ENCODE data around the gene DLEC1.
"Not testable (repeated sequence)": the region's sequence is repeated elsewhere in the genome, so short reads cannot be mapped to it uniquely, and the experiment has no call there.

DLEC1 gene

DNA sequence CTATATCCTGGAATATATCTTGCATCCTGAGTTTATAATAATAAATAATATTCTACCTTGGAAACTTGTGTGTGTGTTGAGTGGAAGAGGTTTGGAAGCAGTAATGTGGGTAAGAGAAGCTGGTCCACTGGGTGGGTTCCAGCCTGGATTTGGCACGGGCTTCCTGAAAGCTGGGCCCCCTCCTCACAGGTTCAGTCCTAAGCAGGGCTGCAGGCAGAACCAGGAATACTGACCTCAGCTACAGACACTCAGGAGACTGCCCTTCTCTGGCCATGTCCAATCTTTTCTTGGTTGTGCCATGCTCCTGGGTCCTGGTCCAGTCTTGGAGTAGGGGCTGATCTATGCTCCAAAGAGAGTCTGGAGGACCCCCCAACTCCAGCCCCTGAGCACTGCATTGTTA, 104.0 kb downstream of the DLEC1 start:
- no peak for DNase-seq

DNA sequence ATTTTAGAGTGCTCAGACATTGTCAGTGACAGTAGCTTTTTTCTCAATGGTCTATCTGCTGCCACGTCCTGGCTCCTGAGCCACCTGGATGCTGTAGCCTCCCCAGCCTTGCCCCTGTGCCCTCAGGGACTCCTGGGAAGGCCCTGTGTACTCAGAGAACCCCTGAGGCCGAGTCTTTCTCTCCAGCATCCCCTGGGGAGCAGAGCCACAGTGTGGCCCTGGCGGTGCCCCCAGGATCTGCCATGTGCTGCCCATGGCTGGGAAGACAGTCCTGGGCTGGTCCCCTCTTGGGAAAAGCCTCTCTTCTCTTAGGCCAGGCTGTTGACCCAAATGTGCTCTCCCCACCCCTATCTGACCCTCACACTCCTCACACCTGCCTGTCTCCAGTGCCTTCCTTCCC, 104.5 kb downstream of the DLEC1 start:
- DNase-seq, result no peak

DNA sequence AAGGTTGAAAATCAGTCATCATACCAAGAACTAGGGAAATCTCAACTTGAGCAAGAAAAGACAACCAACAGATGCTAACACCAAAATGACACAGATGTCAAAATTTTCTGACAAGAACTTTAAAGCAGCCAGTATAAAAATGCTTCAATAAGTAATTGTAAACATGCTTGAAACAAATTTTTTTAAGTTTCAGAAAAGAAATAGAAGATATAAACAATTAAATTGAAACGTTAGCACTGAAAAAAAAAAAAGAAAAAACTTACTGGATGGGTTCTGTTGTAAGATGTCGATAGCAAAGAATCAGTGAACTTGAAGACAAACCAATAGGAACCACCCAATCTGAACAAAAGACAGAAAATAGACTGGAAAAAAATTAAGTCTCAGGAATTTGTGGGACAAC, 107.5 kb downstream of the DLEC1 start:
- DNase-seq, result no peak

DNA sequence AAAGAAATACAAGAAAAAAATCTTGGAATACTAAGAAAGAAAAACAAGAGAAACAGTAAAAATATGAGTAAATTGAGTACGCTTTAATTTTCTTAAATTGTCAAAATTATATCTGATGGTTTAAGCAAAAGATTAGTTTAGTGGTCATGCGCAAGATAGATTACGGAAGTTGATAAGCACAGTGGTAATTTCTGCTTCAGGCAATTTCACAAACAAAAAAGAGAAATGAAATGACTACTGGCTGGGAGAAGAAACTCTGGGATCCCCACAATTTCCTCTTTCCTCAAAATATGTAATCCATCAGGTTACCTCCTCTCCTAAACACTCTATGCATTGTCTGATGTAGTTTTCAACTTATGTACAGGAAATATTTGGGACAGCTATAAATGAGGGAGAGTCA, 108.4 kb downstream of the DLEC1 start:
- DNase-seq, result no peak

DNA sequence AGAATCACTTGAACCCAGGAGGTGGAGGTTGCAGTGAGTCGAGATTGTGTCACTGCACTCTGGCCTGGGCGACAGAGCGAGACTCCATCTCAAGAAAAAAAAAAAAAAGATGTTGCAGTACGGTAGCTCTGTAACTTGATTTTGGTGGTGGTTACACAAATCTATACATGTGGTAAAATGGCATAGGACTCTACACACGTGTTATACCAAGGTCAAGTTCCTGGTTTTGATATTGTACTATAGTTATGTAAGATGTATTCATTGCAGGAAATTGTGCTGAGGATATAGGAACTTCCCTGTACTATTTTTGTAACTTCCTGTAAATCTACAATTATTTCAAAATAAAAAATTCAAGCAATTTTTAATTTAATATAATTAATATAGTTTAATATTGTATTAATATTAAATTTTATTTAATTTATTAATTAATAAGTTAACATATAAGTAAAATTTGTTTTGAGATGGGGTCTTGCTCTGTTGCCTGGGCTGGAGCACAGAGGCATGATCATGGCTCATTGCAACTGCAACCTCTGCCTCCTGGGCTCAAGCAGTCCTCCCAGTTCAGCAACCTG, 109.4 kb downstream of the DLEC1 start:
- DNase-seq, result no peak

DNA sequence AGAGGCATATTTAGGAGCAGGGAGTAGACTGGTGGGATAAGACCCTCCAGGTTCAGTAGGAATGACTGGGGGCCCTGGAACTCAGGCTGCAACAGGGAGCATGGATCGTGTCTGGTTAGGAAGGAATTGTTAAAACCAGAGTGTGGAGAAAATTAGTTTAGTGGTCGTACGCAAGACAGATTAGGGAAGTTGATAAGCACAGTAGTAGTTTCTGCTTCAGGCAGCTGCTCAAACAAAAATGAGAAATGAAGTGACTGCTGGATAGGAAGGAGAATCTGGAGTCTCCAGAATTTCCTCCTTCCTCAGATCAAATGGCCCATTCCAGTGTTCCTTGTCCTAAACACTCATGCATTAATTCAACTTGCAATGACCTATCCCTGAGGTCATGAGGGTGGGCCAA, 110.7 kb downstream of the DLEC1 start:
- no peak for DNase-seq

DNA sequence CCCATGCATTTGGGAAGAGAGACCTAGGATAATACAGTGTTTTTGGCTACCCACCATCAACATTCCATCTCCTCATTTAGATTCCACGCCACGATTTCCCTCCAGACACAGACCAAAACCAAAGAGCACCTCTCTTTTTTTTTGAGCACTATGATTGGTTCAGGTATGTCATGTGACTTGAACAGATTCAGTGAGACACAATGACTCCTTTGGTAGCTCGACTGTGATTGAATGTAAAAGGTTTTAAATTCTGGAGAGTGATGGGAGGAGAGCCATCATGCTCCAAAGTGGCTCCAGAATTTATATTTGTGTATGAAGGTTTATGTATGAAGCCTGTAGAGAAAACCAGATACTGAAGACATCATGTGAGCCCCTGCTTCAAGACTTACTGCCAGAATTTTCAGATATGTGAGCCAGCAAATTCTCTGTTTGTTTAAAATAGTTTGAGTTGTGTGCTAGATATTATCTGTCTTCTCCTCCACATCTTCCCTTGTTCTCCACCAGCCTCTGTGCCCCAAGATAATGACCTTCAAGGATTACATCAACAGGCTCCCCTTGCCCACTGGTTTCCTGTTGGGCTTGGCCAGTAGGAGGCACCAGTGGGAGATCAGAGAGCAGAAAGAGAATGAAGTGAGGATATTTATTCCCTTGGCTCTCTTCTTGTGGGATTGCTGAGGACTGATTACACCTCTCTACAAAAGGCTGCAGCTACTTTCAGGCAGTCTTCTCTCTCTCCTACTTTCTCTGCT, 111.9 kb downstream of the DLEC1 start:
- DNase-seq, result no peak

DNA sequence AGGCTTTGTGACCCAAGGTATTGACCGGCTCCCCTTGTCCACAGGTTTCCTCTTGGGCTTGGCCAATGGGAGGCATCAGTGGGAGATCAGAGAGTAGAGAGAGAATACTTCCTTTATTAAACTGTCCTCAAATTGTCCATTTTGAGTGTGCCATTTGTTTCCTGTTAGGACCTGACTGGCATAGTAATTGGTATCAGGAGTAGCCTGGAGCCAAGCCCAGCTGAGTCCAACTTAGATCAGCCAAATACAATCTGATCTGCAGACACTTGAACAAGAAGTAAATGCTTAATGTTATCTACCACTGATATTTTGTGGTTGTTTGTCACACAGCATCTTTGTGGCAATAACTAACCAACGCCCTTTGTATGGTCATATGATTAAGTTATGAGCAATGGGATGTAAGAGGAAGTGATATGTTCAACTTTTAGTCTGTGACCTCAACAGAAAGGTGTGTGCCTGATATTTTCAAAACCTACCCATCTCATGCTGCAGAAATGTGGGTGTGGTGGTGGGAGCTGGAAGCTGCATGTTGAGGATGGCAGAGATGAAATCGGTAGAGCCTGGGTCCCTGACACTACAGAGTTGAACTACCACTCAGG, 112.8 kb downstream of the DLEC1 start:
- no peak for DNase-seq

DNA sequence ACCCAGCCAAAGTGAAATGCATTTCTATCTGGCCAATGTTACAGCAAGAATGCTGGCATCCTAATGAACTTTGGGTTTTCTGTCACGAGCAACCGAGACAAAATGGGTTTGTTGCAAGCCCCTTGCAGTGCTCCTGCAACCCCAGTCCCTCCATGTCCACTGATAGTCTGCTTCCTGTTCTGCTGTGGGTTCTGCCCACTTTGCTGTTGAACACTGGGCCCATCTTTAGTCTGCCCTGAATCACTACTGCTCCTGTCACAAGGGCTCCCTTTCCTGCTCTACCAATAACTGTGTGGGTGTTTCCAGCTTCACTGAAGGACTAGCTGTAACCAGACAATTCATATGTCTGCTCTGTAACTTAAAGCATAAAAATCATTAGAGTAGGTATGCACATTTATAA, 113.6 kb downstream of the DLEC1 start:
- DNase-seq, result no peak

DNA sequence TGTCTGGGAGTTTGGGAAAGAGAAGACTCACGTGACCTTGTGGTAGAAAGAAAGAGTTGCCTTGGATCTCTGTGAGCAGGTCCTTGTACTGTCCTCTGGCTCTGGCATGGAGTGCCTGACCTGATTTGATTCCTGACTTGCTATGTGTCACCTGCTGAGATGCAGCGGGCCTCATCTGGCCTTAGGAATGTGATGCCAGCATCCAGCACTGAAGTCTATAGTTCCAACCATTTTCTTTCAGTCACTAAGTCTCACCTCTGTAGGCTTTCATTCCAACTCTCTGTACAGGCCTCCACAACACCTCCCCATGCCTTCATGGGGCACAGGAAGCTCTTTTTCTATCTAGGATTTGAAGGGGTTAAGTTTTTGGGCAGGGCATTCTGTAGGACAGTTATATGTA, 114.2 kb downstream of the DLEC1 start:
- DNase-seq, result no peak

DNA sequence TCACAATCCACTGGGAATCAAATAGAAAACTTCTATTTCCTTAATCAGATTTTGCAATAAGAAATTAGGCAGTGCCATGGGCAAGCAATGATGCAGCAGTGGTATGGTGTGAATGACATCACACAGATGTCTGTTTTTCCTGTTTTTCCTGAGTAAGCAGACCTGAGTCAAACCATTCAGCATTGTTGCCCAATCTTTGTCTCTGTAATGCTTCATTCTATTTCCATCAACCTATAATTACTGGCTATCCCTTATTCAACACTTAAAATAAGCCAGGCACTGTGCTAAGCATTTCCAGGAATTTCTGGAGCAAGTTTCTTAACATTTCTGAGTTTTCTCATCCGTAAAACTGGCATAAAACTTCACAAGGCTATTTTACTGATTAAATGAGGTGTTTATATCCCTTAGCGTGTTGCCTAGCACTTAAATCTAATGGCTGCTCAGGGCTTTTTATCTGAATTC, 115.1 kb downstream of the DLEC1 start:
- DNase-seq, result peak in 1 of 2 experiments; percentile 25

DNA sequence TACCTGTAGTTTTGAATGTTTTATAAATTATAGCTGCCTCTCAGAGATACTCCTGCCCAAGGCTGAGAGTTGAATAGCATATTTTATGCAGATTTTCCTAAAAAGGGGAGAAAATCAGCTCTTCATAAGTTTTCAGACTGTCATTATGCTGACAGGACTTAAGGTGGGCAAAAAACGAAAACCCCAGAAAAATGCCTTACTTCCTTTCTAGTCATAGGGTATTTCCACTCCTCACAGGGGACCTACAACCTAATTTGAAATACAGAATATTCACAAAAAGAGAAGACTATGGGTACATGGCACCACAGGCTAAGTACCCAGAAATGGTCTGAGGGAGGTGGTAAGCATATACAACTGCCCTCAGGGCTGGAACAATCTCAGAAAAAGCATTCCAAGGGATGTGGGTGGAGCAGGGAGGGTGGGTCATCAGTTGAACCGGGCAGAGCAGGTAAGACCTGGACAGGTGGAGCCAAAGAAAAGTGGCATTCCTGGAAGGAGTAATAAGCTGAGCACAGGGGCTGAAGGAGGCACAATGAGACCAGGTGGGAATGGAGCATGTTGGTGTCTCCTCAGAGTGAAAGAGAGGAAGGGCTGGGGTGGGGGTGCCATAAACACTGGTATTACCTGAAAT, 115.7 kb downstream of the DLEC1 start:
- no peak for DNase-seq

DNA sequence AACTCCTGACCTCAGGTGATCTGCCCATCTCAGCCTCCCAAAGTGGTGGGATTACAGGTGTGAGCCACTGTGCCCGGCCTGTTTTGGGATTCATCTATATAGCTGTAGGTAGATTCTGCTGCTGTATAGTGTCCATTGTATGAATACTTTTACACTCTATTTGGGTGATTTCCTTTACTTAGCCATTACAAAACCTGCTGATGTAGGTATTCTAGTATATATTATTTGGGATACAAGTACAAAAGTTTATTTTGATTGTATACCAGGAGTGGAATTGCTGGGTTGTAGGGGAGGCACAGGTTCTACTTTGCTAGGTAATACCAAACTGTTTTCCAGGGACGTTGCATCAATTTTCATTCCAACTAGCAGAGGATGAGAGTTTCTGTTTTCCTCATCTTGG, 116.8 kb downstream of the DLEC1 start:
- no peak for DNase-seq

DNA sequence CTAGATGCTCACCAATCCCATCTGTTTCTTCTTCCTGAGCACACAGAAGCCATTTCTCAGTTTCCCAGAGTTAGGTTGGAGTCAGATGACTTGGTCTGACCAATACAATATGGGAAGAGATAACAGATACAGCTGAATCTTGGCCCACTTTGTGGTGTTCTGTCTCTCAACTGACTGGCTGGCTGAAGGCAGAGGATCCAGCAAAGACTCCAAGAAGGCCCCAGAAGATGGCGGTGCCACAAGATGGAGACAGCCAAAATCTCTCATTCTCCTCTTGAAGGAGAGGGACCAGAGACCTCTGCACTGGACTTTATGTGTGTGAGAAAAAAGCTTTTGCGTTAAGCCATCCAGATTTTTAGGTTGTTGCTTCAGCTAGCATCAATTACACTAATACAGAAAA, 118.1 kb downstream of the DLEC1 start:
- DNase-seq, result no peak

DNA sequence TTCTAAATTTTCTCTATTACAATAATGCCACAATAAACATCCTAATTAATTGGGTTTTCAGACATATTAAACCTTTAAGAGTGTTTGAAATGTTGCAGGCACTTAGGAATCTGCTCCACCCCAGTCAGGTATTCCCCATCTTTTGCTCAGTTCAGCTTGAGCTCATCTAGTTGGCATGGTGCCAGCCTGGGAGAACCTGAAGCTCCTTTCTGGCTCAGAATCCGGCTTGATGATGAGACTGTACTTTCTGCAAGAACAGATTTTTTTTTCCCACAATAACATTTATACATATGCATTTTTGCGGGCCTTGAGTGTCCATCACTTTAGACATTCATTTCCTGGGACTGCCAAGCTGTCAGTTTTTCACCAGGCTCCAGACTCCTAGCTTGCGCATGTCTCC, 118.6 kb downstream of the DLEC1 start:
- no peak for DNase-seq

DNA sequence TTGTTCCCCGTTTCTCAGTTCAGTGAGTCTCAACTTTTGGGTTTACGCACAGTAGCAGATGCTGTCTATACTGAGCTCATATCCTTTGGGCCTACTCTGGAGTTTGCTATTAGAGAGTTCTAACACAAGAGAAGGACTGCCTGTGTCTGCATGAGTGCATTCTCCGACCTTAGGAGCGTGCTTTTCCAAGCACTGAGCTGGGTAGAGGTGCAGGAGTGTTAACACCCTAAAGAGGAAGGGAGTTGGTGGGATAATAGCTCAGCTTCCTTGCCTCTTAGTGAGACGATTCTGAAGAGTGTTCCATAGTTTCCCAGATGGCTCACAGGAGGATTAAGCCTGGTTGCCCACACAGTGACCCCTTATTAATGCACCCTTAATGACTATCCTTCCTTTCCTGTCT, 119.5 kb downstream of the DLEC1 start:
- no peak for DNase-seq

DNA sequence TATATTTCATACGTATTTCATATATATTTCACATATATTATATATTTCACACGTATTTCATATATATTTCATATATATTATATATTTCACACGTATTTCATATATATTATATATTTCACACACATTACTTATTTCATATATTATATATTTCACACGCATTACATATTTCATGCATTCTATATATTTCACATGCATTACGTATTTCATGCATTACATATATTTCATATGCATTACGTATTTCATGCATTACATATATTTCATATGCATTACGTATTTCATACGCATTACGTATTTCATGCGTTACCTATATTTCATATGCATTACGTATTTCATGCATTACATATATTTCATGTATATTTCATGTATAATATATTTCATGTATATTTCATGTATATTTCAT, 121.7 kb downstream of the DLEC1 start:
- not testable (repeated sequence) for DNase-seq

DNA sequence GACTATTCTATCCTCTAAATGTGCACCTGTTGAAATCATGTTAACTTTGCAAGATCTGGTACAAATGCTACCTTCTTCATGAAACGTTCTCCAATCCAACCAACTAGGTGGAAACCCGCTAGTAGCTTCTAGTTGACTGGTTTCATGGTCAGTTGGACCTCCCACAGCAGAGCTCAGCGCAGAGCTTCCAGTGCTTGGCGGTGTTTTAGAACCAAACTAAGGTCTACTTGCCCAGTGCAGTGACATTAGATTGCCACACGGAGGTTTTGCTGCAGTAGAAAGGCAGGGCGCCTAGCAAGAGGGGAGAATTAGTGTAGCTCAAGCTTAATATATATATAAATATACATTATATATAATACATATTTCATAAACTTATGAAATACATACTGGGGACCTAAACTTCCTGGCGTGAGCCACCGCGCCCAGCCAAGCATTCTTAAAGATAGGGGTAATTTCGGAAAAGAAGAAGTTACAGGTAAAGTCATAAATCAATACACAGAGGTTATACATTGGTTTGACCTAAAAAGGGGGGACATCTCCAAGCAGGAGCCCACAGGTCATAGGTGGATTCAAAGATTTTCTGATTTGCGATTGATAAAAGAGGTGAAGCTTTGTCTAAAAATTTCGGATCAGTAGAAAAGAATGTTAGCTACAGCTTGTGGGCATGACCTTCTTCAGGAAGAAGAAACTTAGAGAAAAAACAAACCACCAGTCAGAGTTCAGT, 124.3 kb downstream of the DLEC1 start:
- no peak for DNase-seq

DNA sequence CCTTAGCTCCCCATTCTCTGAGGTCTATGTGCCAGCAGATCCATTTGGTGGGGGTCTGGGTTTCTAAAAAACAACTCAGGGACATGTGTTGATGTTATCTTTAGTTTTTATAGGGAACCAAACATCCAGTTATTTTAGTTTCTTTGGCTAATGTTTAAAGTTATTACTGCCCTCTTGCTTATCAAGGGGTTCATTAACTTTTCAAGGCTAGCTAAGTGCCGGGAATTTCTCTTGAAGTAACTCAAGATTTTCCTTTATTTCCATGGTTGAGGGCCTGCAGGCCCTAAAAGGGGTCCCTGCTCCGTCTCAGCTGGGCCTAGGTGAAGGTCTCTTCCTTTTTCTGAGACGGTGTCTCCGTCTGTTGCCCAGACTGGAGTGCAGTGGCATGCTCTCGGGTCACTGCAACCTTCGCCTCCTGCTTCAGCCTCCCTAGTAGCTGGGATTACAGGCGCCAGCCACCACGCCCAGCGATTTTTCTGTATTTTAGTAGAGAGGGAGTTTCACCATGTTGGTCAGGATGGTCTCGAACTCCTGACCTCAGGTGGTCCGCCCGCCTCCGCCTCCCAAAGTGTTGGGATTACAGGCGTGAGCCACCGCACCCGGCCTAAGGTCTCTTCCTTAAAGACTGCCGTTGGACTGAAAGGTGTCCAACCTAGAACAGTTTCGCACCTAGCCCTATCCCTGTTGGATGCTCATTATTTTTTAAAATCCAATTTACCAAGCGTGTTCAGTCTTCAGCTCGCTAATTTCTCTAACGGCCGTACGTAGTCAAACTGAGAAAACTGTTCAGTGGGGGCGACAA, 125.0 kb downstream of the DLEC1 start:
- no peak for DNase-seq

DNA sequence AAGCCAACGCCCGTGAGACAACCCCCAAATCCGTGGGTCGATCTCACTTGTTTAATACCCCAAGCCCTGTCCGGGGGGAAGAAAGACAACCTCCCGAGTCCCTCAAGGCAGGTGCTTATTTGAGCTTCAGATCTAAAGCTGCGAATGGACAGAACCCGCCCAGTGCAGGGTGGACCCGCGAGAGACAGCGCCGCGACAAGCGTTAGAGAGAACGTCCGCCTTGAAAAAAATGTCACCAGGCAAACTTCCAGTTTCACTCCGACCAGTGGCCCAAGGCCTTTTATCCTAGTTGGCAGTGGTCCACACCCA, 125.6 kb downstream of the DLEC1 start:
- DNase-seq, result no peak

DNA sequence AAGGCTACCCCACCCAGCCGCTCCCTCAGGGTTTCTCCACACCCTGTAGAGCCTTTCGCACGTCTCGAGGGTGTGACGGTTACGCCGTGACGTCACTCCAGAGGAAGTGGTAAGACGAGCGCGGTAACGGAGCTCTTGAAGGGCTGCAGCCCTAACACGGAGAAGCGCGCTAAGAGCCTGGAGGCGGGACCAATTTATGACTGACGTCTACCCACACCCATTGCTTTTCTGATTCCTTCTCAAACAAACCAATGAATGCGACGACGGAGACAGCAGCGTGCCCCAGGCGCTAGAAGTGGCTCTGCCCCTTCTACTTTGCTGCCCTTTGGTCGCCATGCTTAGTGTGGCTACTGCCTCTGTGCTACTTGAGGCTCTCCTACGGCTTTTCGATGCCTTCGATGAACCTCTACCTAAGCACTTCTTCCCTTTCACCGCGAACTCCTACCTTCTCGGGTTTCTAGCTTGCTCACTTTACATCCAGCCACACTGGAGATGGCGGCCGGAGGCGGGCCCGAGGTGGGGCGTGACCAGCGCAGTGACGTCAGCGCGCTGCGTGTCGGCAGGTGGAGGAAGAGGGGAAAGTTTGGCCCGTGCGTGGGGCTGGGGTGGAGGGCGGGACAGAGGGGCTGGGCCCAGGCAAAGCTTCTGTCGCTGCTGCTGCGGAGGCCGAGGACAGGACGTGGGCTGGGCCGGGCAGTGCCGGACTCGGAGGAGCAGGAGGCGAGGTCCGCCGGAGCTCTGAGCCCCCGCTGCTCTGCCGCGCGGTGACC, 126.1 kb downstream of the DLEC1 start, which contains the start of gene OXSR1:
TSS of gene OXSR1 (plus strand) at position 586 of the 770 bp plus-strand sequence. CDS start 340 bp downstream, outside the sequence.
- DNase-seq, result peak; percentile 96 to 99

All from NCI-H2081 (cell line).